Prostate gland (tissue), 2 donors: Measurements from ENCODE around the gene ATXN10. TPM values are rescaled to one million over a fixed set of nuclear protein-coding genes. Genes with fewer than 3 reads are reported as not detected.

Experiments
- DNase-seq: peaks from one replicate; pipeline ENCODE4 v3.0.0-alpha.2; 2019; ENCODE audit warnings: low spot score
- H3K27ac ChIP-seq, 2 donors: fragments of 200-600 bp; sonication (generic); 2 replicates each; pipeline ENCODE4 v1.5.1; 2017 to 2019
- H3K27me3 ChIP-seq: fragments of 200-600 bp; sonication (generic); replicated peaks from 2 replicates; pipeline ENCODE4 v1.5.1; 2019; ENCODE audit not compliant: insufficient read depth
- H3K36me3 ChIP-seq, 2 donors: fragments of 200-600 bp; sonication (generic); 1 replicate in 1 of 2; 2 replicates in 1 of 2; pipeline versions ENCODE4 v1.5.1 to v1.8.1; 2017 to 2019
- H3K4me1 ChIP-seq: fragments of 200-600 bp; sonication (generic); replicated peaks from 2 replicates; pipeline ENCODE4 v1.5.1; 2019
- H3K4me3 ChIP-seq, 2 donors: fragments of 200-600 bp; sonication (generic); 2 replicates each; pipeline ENCODE4 v1.5.1; 2017 to 2019
- H3K9me3 ChIP-seq: fragments of 200-600 bp; sonication (generic); 2 replicates; pipeline ENCODE4 v1.5.1; 2017
- CTCF ChIP-seq, 4 experiments: fragments of 200-600 bp in 2 of 4; fragments of 450-650 bp in 2 of 4; sonication (generic) in 2 of 4; IDR thresholded peaks; 1 replicate in 3 of 4; 2 replicates in 1 of 4; pipeline ENCODE4 v1.5.1; 2016 to 2019; ENCODE audit warnings: antibody characterized with exemption in 4 of 4, mild to moderate bottlenecking in 2 of 4, moderate library complexity in 2 of 4
- POLR2A ChIP-seq: fragments of 450-650 bp; IDR thresholded peaks from one replicate; pipeline ENCODE4 v1.6.1; 2016; ENCODE audit warnings: antibody characterized with exemption, mild to moderate bottlenecking
- POLR2AphosphoS5 ChIP-seq: sonication (generic); formaldehyde crosslinking; IDR thresholded peaks from one replicate; pipeline ENCODE4 v1.6.1; 2017; ENCODE audit warnings: antibody characterized with exemption
- WGBS: methylation state at CpG from one replicate; pipeline ENCODE4 v1.1.5; 2018; 5-methylcytosine and 5-hydroxymethylcytosine counted together
- intact Hi-C: fragments of 100-400 bp; cut with DNase I; formaldehyde crosslinking; loops from one replicate; pipeline ENCODE4 v1.14.2; 2022
- total RNA-seq, 2 donors: library from RNA; depleted of rRNA; stranded (reverse); fragments of >200 nt; gene quantifications; one replicate each; pipeline ENCODE4 v1.1.0, GENCODE V29; 2016

ATXN10 gene
- total RNA-seq, 2 donors from 2014 or later = 125 to 148 TPM

- TF ChIP-seq POLR2AphosphoS5 (no peak), POLR2A (no peak), CTCF (IDR thresholded peaks at IDR 0.05) (no peak)
- H3K9me3 ChIP-seq = no peaks in the 10 kb centered on the region
- H3K4me1 ChIP-seq = no peaks in the 10 kb centered on the region
- no peaks in the 10 kb centered on the region for H3K36me3 ChIP-seq
- 55% methylated on average over 6 of the region's 6 CpGs for WGBS
- H3K4me3 ChIP-seq = no peak overlapping the region
- no peaks in the 10 kb centered on the region for H3K27me3 ChIP-seq
- intact Hi-C loops = no loop called here
- no peak for DNase-seq
- no peak overlapping the region for H3K27ac ChIP-seq
Observed at GRCh38 chr22:45879552-45879949, 207.9 kb downstream of the ATXN10 start.

GRCh38 chr22:45880091-45880715 is 208.6 kb downstream of the ATXN10 start:
- DNase-seq = no peak
- 44% methylated on average over 22 of the region's 22 CpGs for WGBS
- H3K4me3 ChIP-seq = no peak overlapping the region
- no peak overlapping the region for H3K27ac ChIP-seq
- no peaks in the 10 kb centered on the region for H3K36me3 ChIP-seq
- intact Hi-C loops = no loop called here
- no peak for TF ChIP-seq CTCF (IDR thresholded peaks at IDR 0.05)
- TF ChIP-seq POLR2AphosphoS5 = no peak
- TF ChIP-seq POLR2A = no peak
- no peaks in the 10 kb centered on the region for H3K27me3 ChIP-seq
- no peaks in the 10 kb centered on the region for H3K4me1 ChIP-seq
- no peaks in the 10 kb centered on the region for H3K9me3 ChIP-seq

GRCh38 chr22:45880716-45881523 is 209.3 kb downstream of the ATXN10 start:
- H3K27me3 ChIP-seq = no peaks in the 10 kb centered on the region
- TF ChIP-seq POLR2AphosphoS5 (no peak), CTCF (IDR thresholded peaks at IDR 0.05) (no peak), POLR2A (no peak)
- intact Hi-C loops = no loop called here
- H3K4me3 ChIP-seq = no peak overlapping the region
- H3K4me1 ChIP-seq = no peaks in the 10 kb centered on the region
- WGBS = 38% methylated on average over 42 of the region's 49 CpGs
- DNase-seq = no peak
- H3K27ac ChIP-seq = no peak overlapping the region
- H3K36me3 ChIP-seq = no peaks in the 10 kb centered on the region
- H3K9me3 ChIP-seq = no peaks in the 10 kb centered on the region

GRCh38 chr22:45881524-45881875 is 209.9 kb downstream of the ATXN10 start:
- no peaks in the 10 kb centered on the region for H3K9me3 ChIP-seq
- no peaks in the 10 kb centered on the region for H3K4me1 ChIP-seq
- no peak for TF ChIP-seq CTCF (IDR thresholded peaks at IDR 0.05)
- no peak for TF ChIP-seq POLR2A
- TF ChIP-seq POLR2AphosphoS5 = no peak
- H3K4me3 ChIP-seq = no peak overlapping the region
- no peak for DNase-seq
- intact Hi-C loops = no loop called here
- no peaks in the 10 kb centered on the region for H3K36me3 ChIP-seq
- 83% methylated on average over 8 of the region's 8 CpGs for WGBS
- H3K27ac ChIP-seq = no peak overlapping the region
- H3K27me3 ChIP-seq = no peaks in the 10 kb centered on the region
